PC-3 (cell line): Measurements from ENCODE around the gene NRN1. TPM values are rescaled to one million over a fixed set of nuclear protein-coding genes. Genes with fewer than 3 reads are reported as not detected.

Source experiments
- ATAC-seq: fragments of 200-7000 bp; cut with Tn5 transposase; 2 replicates; pipeline ENCODE4 v1.9.1; 2020; ENCODE audit warnings: mild to moderate bottlenecking, moderate library complexity
- BruUV-seq: library from RNA; stranded (reverse); fragments of 400-500 nt; replicated peaks from 2 replicates; lab custom pipeline; 2021; lab: Mats Ljungman, UMichigan
- CTCF ChIA-PET: fragments of 300-600 bp; sonication (Branson Sonifier 250); formaldehyde crosslinking; loops from one replicate; lab custom pipeline; 2022; ENCODE audit warnings: antibody characterized with exemption; lab: Charles Lee
- POLR2A ChIA-PET: fragments of 300-600 bp; sonication (Branson Sonifier 250); formaldehyde crosslinking; loops from one replicate; lab custom pipeline; 2022; ENCODE audit warnings: antibody characterized with exemption; ENCODE audit not compliant: unreplicated experiment; lab: Charles Lee
- DNase-seq: peaks from one replicate; pipeline ENCODE4 v3.0.0-alpha.2; 2015
- H2AFZ ChIP-seq: fragments of 300-600 bp; sonication (generic); 2 replicates; pipeline ENCODE4 v1.6.0; 2016; ENCODE audit warnings: antibody characterized with exemption, low read length
- H3F3A ChIP-seq: fragments of 300-600 bp; sonication (generic); one replicate; pipeline ENCODE4 v1.6.0; 2017; ENCODE audit warnings: antibody characterized with exemption, low read length, control low read depth, mild to moderate bottlenecking; ENCODE audit not compliant: unreplicated experiment
- H3K27ac ChIP-seq: fragments of 300-600 bp; sonication (generic); 2 replicates; pipeline ENCODE4 v1.5.1; 2016; ENCODE audit warnings: mild to moderate bottlenecking, low read length
- H3K27me3 ChIP-seq: fragments of 300-600 bp; sonication (generic); 2 replicates; pipeline ENCODE4 v1.6.1; 2016; ENCODE audit warnings: low read length, mixed read lengths
- H3K36me3 ChIP-seq: fragments of 300-600 bp; sonication (generic); 2 replicates; pipeline ENCODE4 v1.6.1; 2016; ENCODE audit warnings: low read depth, mixed run types, low read length, mixed read lengths
- H3K4me1 ChIP-seq: fragments of 300-600 bp; sonication (generic); 2 replicates; pipeline ENCODE4 v1.5.1; 2016; ENCODE audit warnings: low read length; ENCODE audit not compliant: insufficient read depth
- H3K4me2 ChIP-seq: fragments of 300-600 bp; sonication (generic); 2 replicates; pipeline ENCODE4 v1.6.0; 2016; ENCODE audit warnings: low read length
- H3K4me3 ChIP-seq: fragments of 300-600 bp; sonication (generic); 2 replicates; pipeline ENCODE4 v1.5.1; 2016; ENCODE audit warnings: mild to moderate bottlenecking, low read length, mixed read lengths
- H3K79me2 ChIP-seq: fragments of 300-600 bp; sonication (generic); 2 replicates; pipeline ENCODE4 v1.6.1; 2017; ENCODE audit warnings: low read length, mixed read lengths
- H3K9ac ChIP-seq: fragments of 300-600 bp; sonication (generic); 2 replicates; pipeline ENCODE4 v1.6.0; 2016; ENCODE audit warnings: mild to moderate bottlenecking, low read length
- H3K9me2 ChIP-seq: fragments of 300-600 bp; sonication (generic); replicated peaks from 2 replicates; pipeline ENCODE4 v1.6.1; 2016; ENCODE audit warnings: mixed run types, low read length, mixed read lengths
- H3K9me3 ChIP-seq: fragments of 300-600 bp; sonication (generic); 2 replicates; pipeline ENCODE4 v1.6.1; 2016; ENCODE audit warnings: low read length, mixed read lengths
- H4K20me1 ChIP-seq: fragments of 300-600 bp; sonication (generic); 2 replicates; pipeline ENCODE4 v1.6.1; 2016; ENCODE audit warnings: low read length, mixed read lengths
- CTCF ChIP-seq: fragments of 300-600 bp; sonication (generic); conservative IDR thresholded peaks from 2 replicates; pipeline ENCODE4 v1.5.1; 2017; ENCODE audit warnings: antibody characterized with exemption, low read depth, mild to moderate bottlenecking, low read length
- EZH2 ChIP-seq: fragments of 300-600 bp; sonication (generic); IDR thresholded peaks from one replicate; pipeline ENCODE4 v1.6.1; 2017; ENCODE audit warnings: antibody characterized with exemption, mild to moderate bottlenecking, low read length; ENCODE audit not compliant: unreplicated experiment
- EZH2phosphoT487 ChIP-seq: fragments of 300-600 bp; sonication (generic); IDR thresholded peaks from 2 replicates; pipeline ENCODE4 v1.6.1; 2018; ENCODE audit warnings: mild to moderate bottlenecking, antibody characterized with exemption, low read length, borderline replicate concordance
- intact Hi-C: fragments of 100-400 bp; cut with micrococcal nuclease; formaldehyde crosslinking; loops from 2 replicates; pipeline ENCODE4 v1.9.0; 2023
- total RNA-seq: library from RNA; depleted of rRNA; stranded (reverse); fragments of >200 nt; gene quantifications from 2 replicates; pipeline ENCODE4 v1.2.3, GENCODE V29; 2014

NRN1 gene
- total RNA-seq, 1 experiment from 2014 or later, result not detected

- Histone ChIP-seq H3K79me2 (no peaks in the 10 kb centered on the region), H3K27ac (no peak overlapping the region), H3K4me3 (no peak overlapping the region), H3K4me1 (no peaks in the 10 kb centered on the region), H3K36me3 (no peaks in the 10 kb centered on the region), H3K27me3 (peaks cover 7% of the 10 kb centered on the region; the same call in 1 of the 2 replicates), H2AFZ (no peak overlapping the region), H3K9me3 (no peaks in the 10 kb centered on the region), H3K9me2 (no peaks in the 10 kb centered on the region), H4K20me1 (no peaks in the 10 kb centered on the region), H3K4me2 (no peak overlapping the region), H3F3A (no peaks in the 10 kb centered on the region), H3K9ac (no peak overlapping the region)
- DNase-seq (no peak), ATAC-seq (no peak)
- POLR2A ChIA-PET, result no interaction called here
- no TSS peak for BruUV-seq
- intact Hi-C loops, result no loop called here
- TF ChIP-seq CTCF, result no peak
- TF ChIP-seq EZH2phosphoT487, result no peak
- TF ChIP-seq EZH2, result no peak
- CTCF ChIA-PET, result no interaction called here
These were observed 17.5 kb downstream of the NRN1 start for GRCh38 chr6:5989141-5989723.

GRCh38 chr6:5986861-5987260 is 19.9 kb downstream of the NRN1 start:
- Histone ChIP-seq H3K9ac (no peak overlapping the region), H2AFZ (no peak overlapping the region), H3K27me3 (no peaks in the 10 kb centered on the region), H3K79me2 (no peaks in the 10 kb centered on the region), H3K27ac (no peak overlapping the region), H3K36me3 (no peaks in the 10 kb centered on the region), H3K9me3 (no peaks in the 10 kb centered on the region), H3K4me2 (no peak overlapping the region), H3K9me2 (no peaks in the 10 kb centered on the region), H3K4me3 (no peak overlapping the region), H3K4me1 (no peaks in the 10 kb centered on the region), H4K20me1 (no peaks in the 10 kb centered on the region), H3F3A (no peaks in the 10 kb centered on the region)
- ChIA-PET CTCF (no interaction called here), POLR2A (no interaction called here)
- ATAC-seq (no peak), DNase-seq (no peak)
- no peak for TF ChIP-seq CTCF
- no peak for TF ChIP-seq EZH2
- TF ChIP-seq EZH2phosphoT487, result no peak
- BruUV-seq, result no TSS peak
- intact Hi-C loops, result no loop called here
